Esophagus mucosa (tissue), 1 donor: ENCODE results near the gene CTNS. TPM values are rescaled to one million over a fixed set of nuclear protein-coding genes. Genes with fewer than 3 reads are reported as not detected.

ENCODE experiments used
- ATAC-seq: fragments of 200-7000 bp; cut with Tn5 transposase; one replicate; pipeline ENCODE4 v1.9.1; 2020
- total RNA-seq: library from RNA; stranded (reverse); gene quantifications from one replicate; pipeline ENCODE4 v1.2.4, GENCODE V29; 2023
- donor health status: DM: yes; HTN: yes; CAD: no.

CTNS gene
- total RNA-seq, 1 donor from 2014 or later: 4.9 TPM

DNA sequence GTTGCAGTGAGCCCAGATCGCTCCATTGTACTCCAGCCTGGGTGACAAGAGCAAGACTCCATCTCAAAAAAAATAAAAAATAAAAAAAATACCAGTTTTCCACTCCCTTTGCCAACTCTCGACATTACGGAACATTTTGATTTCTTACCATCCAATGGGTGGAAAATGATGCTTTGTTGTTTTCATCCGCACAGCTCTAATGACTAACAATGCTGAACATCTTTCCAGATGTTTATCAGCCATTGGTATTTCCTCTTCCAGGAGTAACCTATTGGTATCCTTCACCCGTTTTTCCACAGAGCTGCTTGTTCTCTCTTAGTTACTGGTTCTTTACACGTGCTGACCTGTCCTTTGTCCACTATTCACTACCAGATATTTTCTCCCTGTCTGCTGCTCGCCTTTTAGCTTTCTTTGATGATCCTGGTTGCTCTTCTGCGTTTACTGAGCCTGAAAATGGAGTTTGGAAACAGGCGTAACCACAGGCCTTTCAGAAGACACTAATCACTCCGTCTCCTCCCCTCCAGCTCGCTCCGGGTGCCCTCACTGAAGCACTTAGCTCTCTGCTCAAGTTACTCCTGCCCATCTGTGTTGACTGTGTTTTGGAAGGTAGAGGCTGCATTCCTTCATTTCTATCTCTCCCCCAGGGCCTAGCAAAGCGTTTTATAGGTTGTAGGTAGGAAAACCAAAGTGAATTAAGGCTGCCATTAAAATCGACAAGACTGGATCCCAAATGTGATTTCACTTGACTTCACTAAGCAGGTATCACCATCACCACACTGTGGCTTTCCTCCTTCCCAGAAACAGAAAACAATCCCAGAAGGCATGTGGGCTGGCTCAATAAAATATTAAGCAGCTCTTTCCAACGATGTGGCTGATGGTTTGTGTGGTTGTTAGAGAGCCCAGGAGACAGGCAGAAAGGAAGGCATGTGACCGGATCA, 9.5 kb upstream of the CTNS start:
- ATAC-seq: no peak

DNA sequence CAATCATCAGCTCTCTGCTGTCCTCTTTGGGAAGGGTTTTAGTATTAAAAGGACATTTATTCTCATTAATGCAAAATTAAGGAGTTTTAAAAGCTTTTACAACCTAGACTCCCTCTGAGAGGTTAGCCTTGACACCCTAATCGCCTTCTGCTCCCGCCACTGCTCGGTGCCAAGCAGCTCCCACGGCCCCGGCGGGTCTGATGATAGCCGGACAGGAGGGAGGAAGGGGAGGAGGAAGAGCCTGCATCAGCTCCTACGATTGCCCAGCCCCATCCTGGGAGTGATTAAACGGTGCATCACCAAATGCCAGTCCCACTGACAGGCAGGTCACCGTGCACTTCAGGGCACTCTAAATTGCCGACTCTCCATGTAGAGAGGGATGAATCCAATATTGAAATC, 8.8 kb upstream of the CTNS start:
- ATAC-seq: no peak

- no peak for ATAC-seq
Observed at GRCh38 chr17:3630781-3631180, 5.8 kb upstream of the CTNS start.

DNA sequence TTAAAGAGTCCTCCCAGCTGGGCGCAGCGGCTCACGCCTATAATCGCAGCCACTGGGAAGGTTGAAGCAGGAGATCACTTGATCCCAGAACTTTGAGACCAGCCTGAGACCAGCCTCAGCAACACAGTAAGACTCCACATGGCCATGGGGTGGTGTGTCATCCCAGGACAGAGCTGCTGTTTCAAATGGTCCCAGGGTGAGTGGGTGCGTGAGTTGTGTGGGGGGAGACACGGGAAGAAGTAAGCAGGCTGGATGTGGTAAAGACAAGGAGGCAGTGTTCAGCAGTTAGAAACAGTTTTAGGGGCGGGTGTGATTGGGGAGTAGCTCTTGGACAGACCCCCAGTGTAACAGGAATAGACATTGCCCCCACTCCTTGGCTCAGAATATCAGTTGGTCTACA, 4.3 kb upstream of the CTNS start:
- no peak for ATAC-seq

DNA sequence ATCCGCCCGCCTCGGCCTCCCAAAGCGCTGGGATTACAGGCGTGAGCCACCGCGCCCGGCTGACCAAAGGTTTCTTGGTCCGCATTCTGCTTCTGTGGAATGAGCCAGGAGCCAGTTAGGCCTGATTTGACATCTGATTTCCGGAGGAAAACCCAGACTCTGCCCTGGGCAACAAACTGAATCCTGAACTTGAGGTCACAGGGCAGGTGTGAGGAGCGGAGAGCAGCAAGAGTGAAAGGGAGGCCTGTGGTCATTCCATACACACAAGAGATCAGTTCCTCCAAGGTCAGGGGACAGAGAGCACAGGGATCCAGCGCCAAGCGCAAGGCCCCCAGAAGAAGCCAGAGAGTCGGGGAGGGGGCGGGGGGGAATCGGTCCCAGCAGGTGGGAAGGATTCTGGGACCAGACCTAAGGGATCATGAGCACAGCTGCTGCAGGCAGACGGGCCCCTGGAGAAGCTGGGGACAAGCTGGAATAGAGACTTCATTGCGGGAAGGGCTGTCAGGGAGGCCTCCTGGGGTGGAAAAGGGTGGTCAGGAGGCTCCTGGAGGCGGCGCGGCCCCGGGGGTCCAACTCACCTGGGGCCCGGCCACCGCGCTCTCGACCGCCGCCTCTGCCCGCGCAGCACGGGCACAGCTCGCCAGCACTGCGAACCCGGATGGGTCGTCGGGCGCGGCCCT, 946 bp upstream of the CTNS start:
- ATAC-seq: peak; percentile 34

DNA sequence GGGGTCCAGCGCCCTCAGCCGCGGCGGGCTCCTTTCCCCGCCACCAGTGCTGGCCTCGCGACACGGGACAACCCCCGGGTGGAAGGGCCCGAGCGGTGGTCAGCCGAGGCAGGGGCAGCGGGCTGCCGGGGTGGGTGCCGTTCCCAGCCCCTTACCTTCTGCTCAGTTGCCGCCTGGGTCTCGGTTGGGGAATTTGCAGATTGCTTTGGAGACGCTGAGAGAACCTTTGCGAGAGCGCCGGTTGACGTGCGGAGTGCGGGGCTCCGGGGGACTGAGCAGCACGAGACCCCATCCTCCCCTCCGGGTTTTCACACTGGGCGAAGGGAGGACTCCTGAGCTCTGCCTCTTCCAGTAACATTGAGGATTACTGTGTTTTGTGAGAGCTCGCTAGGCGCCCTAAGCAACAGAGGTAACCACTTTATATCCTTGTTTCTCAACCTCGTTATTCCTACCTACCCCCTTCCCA, 381 bp downstream of the CTNS start:
- no peak for ATAC-seq

GRCh38 chr17:3639981-3640596, 3.5 kb downstream of the CTNS start:
- no peak for ATAC-seq

GRCh38 chr17:3641014-3641413, 4.5 kb downstream of the CTNS start:
- no peak for ATAC-seq

DNA sequence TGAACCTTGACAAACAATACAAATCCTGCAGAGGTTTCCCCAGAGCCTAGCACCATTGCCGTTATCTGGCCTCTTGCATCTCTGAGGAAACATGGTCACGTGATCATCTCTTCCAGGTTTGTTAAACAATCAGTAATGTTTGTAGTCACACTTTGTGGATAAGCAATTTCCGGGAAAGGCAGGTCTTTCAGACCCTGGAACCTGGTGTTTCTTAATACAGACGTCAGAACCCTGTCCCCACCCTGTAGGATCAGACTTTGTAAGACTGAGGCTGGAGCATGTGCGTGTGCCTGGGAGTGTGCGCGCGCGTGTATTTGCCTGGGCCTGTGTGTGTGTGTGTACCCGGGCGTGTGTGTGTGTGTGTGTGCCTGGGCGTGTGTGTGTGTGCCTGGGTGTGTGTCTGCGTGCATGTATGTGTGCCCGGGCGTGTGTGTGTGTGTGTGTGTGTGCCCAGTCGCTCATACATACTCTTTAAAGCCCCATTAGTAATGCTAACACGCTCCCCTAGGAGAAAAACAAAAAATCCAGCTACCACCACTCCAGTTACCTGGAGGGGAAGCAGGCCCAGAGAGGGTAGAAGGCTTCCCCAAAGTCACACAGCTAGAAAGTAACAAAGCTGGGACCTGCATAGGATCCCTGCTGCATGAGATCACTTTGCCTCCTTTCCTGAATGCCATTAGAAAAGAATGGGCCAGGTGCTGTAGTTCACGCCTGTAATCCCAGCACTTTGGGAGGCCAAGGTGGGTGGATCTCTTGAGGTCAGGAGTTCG, 5.3 kb downstream of the CTNS start:
- ATAC-seq: no peak

GRCh38 chr17:3643889-3644349, 7.4 kb downstream of the CTNS start:
- ATAC-seq: no peak

GRCh38 chr17:3645310-3645709, 8.8 kb downstream of the CTNS start:
- ATAC-seq: no peak

GRCh38 chr17:3647251-3647650, 10.7 kb downstream of the CTNS start:
- no peak for ATAC-seq

- peak; percentile 80 for ATAC-seq
Observed at GRCh38 chr17:3647769-3648555, 11.4 kb downstream of the CTNS start.

DNA sequence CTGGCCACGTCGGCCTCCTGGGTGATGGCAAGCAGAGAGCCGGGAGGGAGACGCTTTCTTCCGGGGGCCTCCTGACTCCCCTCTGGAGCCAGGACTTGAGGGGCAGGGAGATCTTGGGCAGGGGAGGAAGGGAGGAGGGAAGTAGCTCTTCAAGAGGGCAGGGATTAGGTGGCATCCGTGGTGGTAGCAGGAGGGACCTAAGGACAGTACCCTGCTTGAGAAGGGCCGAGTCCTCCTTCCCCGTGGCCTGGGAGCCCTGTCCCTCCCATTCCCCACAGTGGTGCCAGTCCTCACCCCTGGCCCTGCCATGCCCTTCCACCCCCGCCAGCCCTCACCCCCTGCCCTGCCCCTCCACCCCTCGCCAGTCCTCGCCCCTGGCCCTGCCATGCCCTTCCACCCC, 19.2 kb downstream of the CTNS start:
- ATAC-seq: no peak

- ATAC-seq: no peak
Observed at GRCh38 chr17:3656353-3656752, 19.8 kb downstream of the CTNS start.

GRCh38 chr17:3656755-3657587, 20.4 kb downstream of the CTNS start:
- no peak for ATAC-seq

- ATAC-seq: no peak
Observed at GRCh38 chr17:3657588-3657869, 21.0 kb downstream of the CTNS start.

DNA sequence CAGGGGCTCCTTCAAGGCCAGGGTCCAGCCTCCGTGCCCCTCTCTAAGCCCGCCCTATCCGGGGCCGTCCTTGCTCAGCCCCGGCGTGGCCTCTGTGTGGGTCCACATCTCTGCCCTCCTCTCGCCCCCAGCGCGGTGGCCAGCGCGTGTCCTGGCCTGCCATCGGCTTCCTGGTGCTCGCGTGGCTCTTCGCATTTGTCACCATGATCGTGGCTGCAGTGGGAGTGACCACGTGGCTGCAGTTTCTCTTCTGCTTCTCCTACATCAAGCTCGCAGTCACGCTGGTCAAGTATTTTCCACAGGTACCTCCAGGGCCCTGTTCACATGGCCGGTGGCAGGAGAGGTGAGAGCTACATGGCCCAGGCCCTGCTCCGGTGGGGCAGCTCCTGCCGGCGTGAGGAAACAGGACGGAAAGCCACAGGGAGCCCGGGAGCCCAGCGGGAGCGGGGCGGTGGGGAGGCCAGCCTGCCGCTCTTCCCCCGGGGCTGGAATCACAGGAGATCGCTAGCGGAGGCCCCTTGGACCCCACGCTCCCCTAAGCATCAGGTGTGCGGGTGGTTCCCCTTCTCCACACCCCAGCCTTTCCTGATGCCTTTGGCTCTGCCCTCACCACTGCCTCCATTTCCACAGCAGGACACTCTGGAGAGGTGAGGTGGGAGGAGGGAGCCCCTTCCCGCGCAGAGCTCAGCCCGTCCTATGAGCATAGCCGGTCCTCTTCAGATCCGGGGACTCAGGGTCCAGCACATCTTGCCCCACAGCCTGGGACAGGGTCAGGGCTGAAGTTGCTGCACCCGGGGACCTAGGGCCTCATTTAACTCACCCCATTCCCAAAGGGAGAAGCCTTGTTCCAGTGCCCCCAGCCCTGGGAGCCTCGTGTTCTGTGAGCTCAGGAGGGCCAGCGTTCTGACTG, 21.6 kb downstream of the CTNS start:
- peak; percentile 3 for ATAC-seq

GRCh38 chr17:3658784-3659449, 22.4 kb downstream of the CTNS start:
- ATAC-seq: peak; percentile 1
